GM21515 (cell line): ENCODE measurements around the gene NARS2.
"Not testable (repeated sequence)": the region's sequence is repeated elsewhere in the genome, so short reads cannot be mapped to it uniquely, and the experiment has no call there.

Experiments used
- ATAC-seq: cut with Tn5 transposase; IDR thresholded peaks from one replicate; pipeline ENCODE4 v1.9.1; 2021; ENCODE audit not compliant: unreplicated experiment

The NARS2 gene

DNA sequence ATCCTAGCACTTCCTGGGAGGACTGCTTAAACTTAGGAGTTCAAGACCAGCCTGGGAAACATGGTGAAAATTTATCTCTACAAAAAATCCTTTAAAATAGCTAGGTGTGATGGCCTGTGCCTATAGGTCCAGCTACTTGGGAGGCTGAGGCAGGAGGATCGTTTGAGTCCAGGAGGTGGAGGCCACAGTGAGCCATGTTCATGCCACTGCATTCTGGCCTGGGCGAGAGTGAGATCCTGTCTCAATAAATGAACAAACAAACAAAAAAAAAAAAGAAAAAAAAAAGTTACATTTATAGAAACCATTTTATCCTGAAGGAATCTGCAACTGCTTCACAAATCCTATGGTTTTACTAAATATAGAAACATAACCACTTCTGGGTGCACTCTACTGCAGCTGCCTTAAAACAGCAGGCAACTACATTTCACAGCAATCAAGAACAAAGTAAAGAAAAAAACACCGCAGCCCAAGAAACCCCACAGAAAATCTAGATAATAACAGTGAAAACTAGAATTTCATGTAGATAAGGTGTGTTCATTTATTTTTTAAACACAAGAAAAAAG is 81.2 kb downstream of the NARS2 start:
- ATAC-seq: no peak

DNA sequence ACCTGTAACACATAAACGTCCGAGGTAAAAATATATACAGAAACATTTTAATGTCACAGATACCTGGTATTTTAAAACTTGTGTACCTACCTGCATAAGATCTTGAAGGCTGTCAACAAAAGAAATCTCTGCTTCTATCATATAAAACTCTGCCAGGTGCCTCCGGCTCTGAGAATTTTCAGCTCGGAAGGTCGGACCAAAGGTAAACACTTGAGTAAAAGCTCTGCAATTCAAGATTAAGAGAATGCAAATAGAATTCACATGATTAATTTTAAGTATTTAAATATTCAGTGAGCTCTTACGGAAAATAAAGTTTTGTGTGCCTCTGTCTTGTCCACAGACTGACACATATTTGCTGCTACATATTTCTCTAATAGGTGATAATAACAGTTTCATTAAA is 81.7 kb downstream of the NARS2 start:
- ATAC-seq: no peak

DNA sequence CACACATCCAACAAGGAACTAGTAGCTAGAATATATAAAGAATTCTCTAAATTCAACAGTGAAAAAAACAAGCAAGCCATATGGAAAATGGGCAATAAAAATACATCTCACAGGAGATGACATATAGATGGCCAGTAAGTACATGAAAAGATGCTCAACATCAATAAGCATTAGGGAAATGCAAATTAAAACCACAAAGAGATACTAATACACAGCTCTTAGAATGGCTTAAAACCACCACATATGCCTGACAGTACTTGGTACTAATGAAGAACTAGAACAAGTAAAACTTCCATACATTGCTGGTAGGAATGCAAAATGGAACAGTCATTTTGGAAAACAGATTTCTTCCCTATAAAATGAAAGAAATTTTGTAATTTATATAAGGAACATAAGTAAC is 85.5 kb downstream of the NARS2 start:
- ATAC-seq: no peak

DNA sequence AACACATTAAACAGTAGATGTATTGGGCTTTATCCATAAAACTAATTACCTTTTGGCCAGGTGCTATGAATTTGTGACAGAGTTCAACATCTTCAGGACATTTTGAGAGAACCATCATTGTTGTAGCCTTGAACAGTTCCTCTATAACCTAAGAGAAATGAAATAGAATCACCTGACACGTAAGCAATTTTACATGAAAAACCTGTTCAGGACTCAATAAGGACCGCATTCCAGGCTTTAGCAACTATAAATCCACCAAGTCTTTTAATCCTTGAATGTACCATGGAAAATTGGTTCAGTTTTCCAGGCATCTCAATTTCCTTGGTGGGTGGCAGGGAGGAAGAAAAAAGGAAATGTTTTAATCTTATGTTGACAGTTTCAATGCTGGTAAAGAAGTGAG is 96.1 kb downstream of the NARS2 start:
- ATAC-seq: no peak

DNA sequence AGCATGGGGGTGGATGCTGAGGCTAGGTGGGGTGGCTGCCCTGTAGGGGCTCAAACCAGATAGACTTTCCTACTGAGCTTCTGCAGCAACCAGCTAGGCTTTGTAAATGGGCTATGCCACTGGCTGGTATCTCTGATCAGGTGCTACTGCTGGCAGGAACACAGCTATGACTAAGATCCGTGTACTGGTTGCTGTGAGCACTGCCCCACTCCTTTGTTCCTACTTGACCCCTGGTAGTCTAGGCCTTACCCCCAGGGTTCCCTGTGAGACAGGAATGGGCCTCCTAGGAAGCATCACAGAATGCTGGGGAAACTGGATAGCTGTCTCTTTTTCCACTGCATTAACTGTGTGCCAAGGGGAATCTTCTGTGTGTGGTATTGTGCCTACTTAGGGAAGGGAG is 98.6 kb downstream of the NARS2 start:
- ATAC-seq: no peak

DNA sequence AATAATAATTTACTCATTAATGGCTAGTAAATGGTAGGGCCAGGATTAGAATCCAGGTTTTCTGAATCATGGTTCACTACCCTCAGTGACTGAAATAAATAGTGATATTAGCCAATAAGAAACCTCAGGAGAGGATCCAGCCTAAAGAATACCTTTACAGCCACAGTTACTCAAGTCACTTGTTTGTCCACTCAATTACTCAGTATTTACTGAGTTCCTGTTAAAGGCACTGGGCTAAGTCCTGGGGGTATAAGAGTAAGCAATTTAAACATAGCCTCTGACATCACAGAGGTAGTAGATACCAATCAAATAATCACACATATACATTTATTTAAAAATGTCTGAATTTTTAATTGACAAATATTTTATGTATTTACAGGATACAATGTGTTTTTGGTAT is 100.2 kb downstream of the NARS2 start:
- no peak for ATAC-seq

DNA sequence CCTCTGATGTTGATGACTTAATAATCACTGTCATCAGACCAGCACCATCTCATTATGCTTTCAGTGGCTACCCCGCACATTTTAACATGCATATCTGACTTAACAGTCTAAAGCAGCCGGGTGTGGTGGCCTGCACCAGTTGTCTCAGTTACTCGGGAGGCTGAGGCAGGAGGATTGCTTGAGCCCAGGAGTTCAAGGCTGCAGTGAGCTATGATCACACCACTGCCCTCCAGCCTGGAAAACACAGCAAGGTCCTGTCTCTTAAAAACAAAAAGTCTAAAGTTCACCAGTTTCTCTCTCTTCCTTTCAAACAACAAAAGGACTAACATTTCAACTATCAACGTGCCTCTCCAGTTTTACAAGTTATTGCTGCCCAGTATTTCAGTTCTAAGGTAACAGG is 101.8 kb downstream of the NARS2 start:
- no peak for ATAC-seq

DNA sequence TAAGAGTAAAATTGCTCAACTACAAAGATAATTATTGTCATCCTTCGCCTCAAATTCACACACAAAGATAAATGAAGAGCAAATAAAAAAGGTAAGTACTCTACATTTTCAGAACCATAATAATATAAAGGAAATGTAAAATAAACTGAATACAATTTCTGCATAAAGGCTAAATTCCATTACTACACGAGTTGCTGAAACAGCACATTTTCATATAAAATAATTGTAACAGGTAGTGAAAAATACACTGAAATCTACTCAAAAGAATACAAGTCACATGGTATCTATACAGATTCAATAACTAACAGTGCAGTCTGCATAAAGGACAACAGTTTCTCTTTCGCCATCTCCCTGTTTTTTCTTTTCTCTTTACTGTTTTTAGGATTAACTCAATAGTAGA is 102.3 kb downstream of the NARS2 start:
- no peak for ATAC-seq

DNA sequence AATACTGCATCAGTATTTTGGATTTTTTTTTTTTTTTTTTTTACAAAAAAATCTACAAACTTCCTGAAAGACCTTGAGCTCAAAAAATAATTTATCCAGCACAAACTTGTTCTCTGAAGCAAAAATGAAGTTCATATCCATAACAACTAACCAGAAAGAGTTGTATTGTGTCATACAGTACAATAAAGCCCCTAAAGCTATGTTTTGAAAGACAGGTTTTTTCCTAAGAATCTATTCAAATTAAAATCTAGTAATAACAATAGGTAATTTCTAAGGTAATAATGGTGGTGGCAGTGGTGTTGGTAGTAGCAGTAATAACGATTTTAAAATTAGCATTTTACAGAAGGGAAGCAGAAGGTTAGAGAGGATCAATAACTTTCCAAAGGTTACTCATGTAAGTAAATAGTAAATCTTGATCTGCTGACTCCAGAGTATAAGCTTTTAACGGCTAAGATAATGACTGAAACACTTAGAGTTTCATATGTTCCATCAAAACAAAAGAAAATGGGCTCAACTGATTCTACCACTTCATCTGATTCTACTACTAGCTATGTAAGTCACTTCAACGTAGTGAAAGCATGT is 103.7 kb downstream of the NARS2 start:
- ATAC-seq: no peak

DNA sequence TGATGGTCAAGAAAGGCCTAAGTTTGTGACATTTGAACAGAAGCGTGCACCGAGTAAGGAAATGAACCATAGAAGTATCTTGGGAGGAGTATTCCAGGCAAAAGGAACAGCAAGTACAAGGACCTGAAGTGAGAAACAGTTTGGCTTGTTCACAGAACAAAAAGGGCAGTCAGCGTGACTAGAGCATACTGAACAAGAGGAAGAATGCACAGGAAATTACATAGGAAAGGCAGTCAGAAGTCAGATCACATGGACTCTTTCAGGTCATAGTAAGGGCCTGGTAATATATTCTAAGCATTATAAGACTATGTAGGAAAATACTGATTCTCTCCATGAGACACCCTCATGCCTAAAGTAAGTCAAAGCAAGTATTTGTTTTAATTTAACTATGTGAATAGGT is 104.8 kb downstream of the NARS2 start:
- no peak for ATAC-seq

DNA sequence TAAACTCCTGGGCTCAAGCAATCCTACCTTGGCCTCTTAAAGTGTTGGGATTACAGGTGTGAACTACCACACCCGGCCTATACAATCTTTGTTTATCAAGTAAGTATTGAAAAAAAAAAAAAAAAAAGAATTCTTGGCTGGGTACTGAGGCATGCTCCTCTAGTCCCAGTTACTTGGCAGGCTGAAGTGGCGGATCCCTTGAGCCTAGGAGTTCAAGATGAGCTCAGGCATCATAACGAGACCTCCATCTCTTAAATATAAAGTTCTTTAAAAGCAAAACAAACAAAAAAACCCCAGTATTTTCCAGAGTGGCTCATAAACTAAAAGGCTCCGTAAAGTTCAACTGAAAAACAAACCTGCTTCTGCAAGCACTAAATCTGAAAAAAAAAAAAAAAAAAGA is 106.7 kb downstream of the NARS2 start:
- no peak for ATAC-seq

DNA sequence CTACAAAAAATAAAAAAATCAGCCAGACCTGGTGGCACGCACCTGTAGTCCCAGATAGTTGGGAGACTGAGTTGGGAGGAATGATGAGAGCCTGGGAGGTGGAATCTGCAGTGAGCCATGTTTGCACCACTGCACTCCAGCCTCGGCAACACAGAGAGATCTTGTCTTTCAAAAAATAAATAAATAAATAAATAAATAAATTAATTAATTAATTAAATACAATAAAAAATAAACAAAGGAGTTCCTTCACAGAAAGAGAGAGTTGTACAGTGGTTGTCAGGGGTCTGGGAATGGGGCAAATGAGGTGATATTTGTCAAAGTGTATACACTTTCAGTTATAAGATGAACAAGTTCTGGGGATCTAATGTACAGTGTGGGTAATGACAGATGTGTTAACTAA is 107.3 kb downstream of the NARS2 start:
- ATAC-seq: no peak

DNA sequence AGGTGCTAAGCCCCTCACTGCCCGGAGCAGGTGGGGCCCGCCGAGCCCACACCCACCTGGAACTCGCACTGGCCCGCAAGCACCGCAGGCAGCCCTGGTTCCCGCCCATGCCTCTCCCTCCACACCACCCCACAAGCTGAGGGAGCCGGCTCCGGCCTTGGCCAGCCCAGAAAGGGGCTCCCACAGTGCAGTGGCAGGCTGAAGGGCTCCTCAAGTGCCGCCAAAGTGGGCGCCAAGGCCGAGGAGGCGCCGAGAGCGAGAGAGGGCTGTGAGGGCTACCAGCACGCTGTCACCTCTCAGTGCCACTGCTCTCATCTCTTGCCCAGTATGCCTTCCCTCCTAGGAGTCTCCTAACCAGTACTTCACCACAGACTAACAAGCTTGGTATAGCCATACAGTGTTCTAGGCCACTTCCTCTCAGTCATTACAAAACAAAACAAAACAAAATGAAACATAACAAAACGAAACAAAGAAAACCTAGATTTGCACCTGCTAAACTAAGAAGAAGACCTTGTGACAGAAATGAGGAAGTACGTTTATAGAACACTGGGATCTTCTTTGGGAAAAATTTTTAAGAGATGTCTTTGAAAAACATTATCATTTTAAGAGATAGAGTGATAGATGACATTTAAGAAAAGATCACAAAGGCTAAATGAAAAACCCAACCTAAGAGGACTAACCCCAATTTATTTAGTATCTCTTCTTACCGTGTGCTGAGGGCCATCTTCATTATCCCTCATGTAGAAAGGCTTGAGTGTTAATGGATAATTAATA is 109.3 kb downstream of the NARS2 start:
- ATAC-seq: peak; percentile 98

DNA sequence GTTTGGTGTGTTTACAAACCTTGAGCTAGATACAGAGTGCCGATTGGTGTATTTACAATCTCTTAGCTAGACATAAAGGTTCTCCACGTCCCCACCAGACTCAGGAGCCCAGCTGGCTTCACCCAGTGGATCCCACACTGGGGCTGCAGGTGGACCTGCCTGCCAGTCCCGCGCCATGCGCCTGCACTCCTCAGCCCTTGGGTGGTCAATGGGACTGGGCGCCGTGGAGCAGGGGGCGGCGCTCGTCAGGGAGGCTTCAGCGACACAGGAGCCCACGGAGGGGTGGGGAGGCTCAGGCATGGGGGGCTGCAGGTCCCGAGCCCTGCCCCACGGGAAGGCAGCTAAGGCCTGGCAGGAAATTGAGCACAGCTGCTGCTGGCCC is 109.9 kb downstream of the NARS2 start:
- ATAC-seq: not testable (repeated sequence)

DNA sequence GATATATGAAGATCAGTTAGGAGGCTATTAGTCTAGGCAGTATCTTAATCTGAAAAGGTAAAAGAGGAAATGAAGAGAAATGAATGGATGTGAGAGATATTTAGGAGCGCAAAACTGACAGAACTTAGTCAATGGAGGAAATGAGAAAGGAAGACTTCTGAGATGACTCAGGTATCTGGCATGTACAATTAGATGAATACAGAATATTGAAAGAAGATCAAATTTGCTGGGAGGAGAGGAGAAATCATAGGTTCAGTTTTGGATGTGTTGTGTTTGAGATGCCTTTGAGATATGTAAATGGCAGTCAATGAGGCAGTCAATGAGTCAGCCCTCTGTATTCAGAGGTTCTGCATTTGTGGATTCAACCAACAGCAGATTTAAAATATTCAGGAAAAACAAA is 114.2 kb downstream of the NARS2 start:
- ATAC-seq: no peak

DNA sequence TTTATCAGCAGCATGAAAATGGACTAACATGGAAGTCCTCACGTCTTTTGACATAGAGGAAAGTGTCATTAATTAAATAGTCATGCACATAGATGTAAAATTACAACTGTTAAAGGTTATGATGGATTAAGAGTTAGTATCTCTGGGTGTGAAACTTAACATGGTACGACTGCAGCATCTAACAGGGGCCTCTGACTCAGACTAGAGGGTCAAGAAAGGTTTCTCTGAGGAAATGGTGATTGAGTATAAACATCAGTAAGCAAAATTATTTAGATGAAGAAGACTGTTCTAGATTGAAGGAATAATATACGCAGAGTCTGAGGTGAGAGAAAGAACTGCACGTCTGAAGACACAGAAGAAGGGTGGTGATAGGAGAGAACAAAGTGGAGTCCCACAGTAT is 114.9 kb downstream of the NARS2 start:
- no peak for ATAC-seq

DNA sequence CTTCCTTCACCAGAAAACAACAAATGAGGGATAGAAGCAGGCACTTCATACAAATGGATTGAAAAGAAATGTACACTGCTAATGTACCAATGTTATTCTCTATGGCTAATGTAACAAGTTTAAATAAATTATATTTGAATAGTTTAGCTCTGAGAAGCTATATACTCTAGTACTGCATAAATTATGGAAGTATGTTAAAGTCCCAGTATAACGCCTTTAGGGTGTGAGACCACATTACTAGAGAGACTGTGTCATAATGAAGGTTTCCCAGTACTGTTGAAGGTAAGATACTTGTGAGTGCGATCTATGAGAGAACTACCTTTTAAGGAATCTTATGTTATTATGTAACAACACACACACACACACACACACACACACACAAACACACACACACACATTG is 117.2 kb downstream of the NARS2 start:
- ATAC-seq: no peak

DNA sequence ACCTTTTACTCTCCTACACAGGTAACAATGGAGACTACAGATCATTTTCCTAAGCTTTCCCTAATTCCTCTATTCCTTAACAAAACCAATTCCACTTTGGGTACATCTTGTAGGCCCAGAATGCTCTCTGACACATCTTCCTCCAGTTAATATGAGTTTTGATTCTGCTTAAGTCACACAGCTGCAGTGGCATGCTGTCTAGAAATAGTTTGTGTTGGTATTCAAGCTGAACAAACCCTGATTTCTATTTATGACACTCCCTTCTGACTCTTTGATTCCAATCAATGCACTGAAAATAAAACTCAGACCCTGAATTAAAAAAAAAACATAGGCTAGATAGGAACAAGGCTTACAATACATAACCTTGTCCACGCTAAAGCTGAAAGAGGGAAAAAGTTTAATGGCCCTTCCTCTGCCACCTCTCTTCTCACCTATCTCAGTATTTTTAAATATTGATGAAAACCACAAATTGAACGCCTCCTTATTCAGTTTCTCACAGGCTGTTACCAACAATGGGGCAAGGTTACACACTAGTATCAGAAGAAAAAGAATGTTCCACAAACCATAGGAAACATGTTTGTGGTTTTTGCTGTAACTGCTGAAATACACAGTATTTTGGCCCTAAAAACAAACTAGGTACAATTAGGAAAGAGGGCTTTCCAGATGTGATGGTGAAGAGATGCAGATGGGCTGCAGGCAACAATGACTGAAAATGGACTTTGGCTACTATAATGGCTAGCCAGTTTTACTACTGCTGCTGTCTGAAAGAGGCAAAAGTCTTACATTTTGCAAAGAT is 121.3 kb downstream of the NARS2 start:
- ATAC-seq: no peak

DNA sequence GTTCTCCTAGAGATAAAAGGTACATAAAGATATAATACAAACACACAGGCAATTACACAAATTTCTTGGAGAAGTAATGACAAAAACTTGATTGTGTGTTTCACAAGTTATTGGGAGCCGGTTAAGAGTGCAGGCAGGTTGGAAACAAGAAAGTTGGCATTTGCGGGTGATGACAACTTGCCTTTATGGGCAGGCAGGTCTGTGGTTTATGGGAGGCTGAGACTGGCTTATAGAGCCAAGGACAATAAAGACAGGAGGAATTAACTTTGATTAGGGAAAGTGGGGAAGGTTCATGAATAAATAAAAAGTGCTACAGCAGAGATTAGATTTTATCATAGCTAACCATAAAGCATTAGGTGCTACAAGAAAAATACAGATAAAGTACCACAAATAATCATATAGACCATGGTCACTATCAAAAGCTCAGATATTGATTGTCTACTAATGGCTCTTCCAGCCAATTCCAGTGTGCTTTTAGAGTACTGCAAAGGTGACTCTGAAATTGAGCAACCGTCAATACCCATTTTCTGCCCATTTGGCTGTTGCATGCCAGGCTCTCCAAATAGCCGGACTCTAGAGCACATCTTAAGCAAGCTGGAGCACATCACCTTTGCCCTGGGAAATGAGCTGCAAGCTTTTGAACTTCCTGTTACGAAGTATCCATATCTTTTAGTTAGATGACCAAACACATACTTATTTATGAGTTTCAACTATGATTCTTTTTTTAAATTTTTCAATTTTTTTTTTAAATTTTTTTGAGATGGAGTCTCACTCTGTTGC is 123.1 kb downstream of the NARS2 start:
- no peak for ATAC-seq

DNA sequence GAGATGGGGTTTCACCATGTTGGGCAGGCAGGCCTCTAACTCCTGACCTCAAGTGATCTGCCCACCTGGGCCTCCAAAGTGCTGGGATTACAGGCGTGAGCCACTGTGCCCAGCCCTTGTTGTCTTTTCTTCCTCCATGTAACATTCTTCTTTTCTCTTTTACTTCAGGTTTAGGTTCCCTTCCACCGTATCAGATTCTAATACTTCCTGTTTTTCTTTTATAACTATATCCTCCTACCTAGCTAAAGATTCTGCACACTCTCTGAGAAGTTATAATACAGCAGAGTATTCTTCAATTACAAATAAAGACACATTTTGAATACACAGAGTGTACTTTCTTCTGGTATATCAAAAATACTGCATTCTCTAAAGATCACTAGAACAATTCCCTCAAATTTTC is 123.8 kb downstream of the NARS2 start:
- no peak for ATAC-seq

DNA sequence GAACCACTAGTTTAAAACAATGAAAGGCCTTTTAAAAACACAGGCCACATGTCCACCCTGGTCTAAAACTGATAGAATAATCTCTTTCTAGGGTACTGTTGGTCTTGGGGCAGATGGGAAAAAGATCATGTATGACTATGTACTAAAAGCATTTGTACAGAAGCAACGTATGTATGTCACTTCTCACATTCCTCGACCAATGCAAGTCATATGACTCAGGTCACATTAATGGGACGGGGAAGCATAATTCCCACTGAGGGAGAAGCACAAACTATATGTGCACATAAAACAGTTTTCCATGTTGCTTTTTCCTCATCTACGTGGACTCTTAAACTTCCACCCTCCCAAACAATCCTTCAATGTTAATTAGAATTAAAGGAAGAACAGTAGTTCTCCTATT is 124.8 kb downstream of the NARS2 start:
- ATAC-seq: no peak
